Stimulated activated CD8-positive, alpha-beta memory T cell treated with anti-CD3 and anti-CD28 coated beads, Interleukin-15, amount 100 ng/mL, for 1 hour (primary cell): ENCODE measurements around the gene DMRTB1.
A peak's percentile ranks its signal among the peaks of the same experiment; 100 is the strongest.

ENCODE experiments used
- DNase-seq: peaks from one replicate; pipeline ENCODE4 v3.0.0-alpha.2; 2020; ENCODE audit warnings: low read depth

The DMRTB1 gene

GRCh38 chr1:53485478-53486394 lies 26.5 kb downstream of the DMRTB1 start:
- DNase-seq, result peak; percentile 32

GRCh38 chr1:53486395-53487026 lies 27.3 kb downstream of the DMRTB1 start:
- DNase-seq, result no peak

GRCh38 chr1:53490351-53490750 lies 31.2 kb downstream of the DMRTB1 start:
- DNase-seq, result no peak

GRCh38 chr1:53495633-53496345 lies 36.6 kb downstream of the DMRTB1 start:
- no peak for DNase-seq

GRCh38 chr1:53498555-53499131 lies 39.4 kb downstream of the DMRTB1 start:
- DNase-seq, result no peak

GRCh38 chr1:53499257-53500203 lies 40.3 kb downstream of the DMRTB1 start:
- DNase-seq, result no peak

GRCh38 chr1:53500204-53501064 lies 41.2 kb downstream of the DMRTB1 start:
- DNase-seq, result no peak

GRCh38 chr1:53501065-53502005 lies 42.1 kb downstream of the DMRTB1 start:
- no peak for DNase-seq

GRCh38 chr1:53502641-53503432 lies 43.6 kb downstream of the DMRTB1 start:
- DNase-seq, result no peak

- no peak for DNase-seq
These were observed 44.4 kb downstream of the DMRTB1 start for GRCh38 chr1:53503433-53504217.

- no peak for DNase-seq
These were observed 45.7 kb downstream of the DMRTB1 start for GRCh38 chr1:53504901-53505300.

- DNase-seq, result no peak
These were observed 46.2 kb downstream of the DMRTB1 start for GRCh38 chr1:53505401-53505800.

GRCh38 chr1:53505891-53506290 lies 46.7 kb downstream of the DMRTB1 start:
- DNase-seq, result no peak

- no peak for DNase-seq
These were observed 47.3 kb downstream of the DMRTB1 start for GRCh38 chr1:53506355-53507050.

GRCh38 chr1:53507116-53507820 lies 48.1 kb downstream of the DMRTB1 start:
- no peak for DNase-seq
